Activated CD4-positive, alpha-beta T cell treated with anti-CD3 and anti-CD28 coated beads for 24 hours (primary cell): ENCODE measurements around the gene SAMD10.
"Not testable (repeated sequence)": the region's sequence is repeated elsewhere in the genome, so short reads cannot be mapped to it uniquely, and the experiment has no call there.

ENCODE experiments used
- DNase-seq, 2 donors: peaks; one replicate each; pipeline ENCODE4 v3.0.0-alpha.2; 2020; ENCODE audit warnings: low read depth in 2 of 2

SAMD10 gene

GRCh38 chr20:63968928-63969760 lies 10.3 kb downstream of the SAMD10 start:
- no peak for DNase-seq

GRCh38 chr20:63968136-63968927 lies 11.1 kb downstream of the SAMD10 start:
- DNase-seq = no peak

GRCh38 chr20:63967330-63968135 lies 11.9 kb downstream of the SAMD10 start:
- no peak for DNase-seq

- DNase-seq = no peak
These were observed 12.5 kb downstream of the SAMD10 start for GRCh38 chr20:63966944-63967322.

- no peak for DNase-seq
These were observed 13.1 kb downstream of the SAMD10 start for GRCh38 chr20:63966172-63966943.

- DNase-seq = no peak
These were observed 15.0 kb downstream of the SAMD10 start for GRCh38 chr20:63964412-63964811.

- DNase-seq = no peak
These were observed 15.6 kb downstream of the SAMD10 start for GRCh38 chr20:63963784-63964301.

GRCh38 chr20:63963348-63963741 lies 16.1 kb downstream of the SAMD10 start:
- no peak for DNase-seq

GRCh38 chr20:63962426-63963347 lies 16.8 kb downstream of the SAMD10 start:
- DNase-seq = no peak

- no peak for DNase-seq
These were observed 17.6 kb downstream of the SAMD10 start for GRCh38 chr20:63961664-63962425.

- DNase-seq = not testable (repeated sequence)
These were observed 18.5 kb downstream of the SAMD10 start for GRCh38 chr20:63960654-63961621.

- no peak for DNase-seq
These were observed 19.8 kb downstream of the SAMD10 start for GRCh38 chr20:63959699-63960075.

GRCh38 chr20:63958964-63959698 lies 20.3 kb downstream of the SAMD10 start:
- DNase-seq = no peak

GRCh38 chr20:63958471-63958870 lies 21.0 kb downstream of the SAMD10 start:
- no peak for DNase-seq

- DNase-seq = no peak
These were observed 21.6 kb downstream of the SAMD10 start for GRCh38 chr20:63957690-63958441.

- DNase-seq = peak in 1 of 2 donors; percentile 53
These were observed 22.3 kb downstream of the SAMD10 start for GRCh38 chr20:63957004-63957689.
